Neuronal stem cell (in vitro differentiated cells): ENCODE results near the gene KCNK13.
A peak's percentile ranks its signal among the peaks of the same experiment; 100 is the strongest.

Source experiments
- DNase-seq: peaks from one replicate; pipeline ENCODE4 v3.0.0-alpha.2; 2013; ENCODE audit warnings: low spot score
- H2AFZ ChIP-seq: one replicate; pipeline ENCODE4 v1.6.1; 2013; ENCODE audit warnings: mild to moderate bottlenecking, low read length, inconsistent platforms
- H2AK5ac ChIP-seq: 2 replicates; pipeline ENCODE4 v1.6.1; 2013; ENCODE audit warnings: low read depth, mild to moderate bottlenecking, inconsistent platforms, low read length, moderate library complexity, mixed read lengths
- H2BK120ac ChIP-seq: 2 replicates; pipeline ENCODE4 v1.6.1; 2013; ENCODE audit warnings: low read depth, mild to moderate bottlenecking, inconsistent platforms, low read length, moderate library complexity, mixed read lengths
- H2BK12ac ChIP-seq: one replicate; pipeline ENCODE4 v1.6.1; 2013; ENCODE audit warnings: low read length, inconsistent platforms
- H2BK15ac ChIP-seq: 2 replicates; pipeline ENCODE4 v1.6.1; 2013; ENCODE audit warnings: mild to moderate bottlenecking, low read length, inconsistent platforms, mixed read lengths
- H2BK5ac ChIP-seq: one replicate; pipeline ENCODE4 v1.6.1; 2013; ENCODE audit warnings: inconsistent platforms, mild to moderate bottlenecking, low read length, moderate library complexity
- H3K14ac ChIP-seq: one replicate; pipeline ENCODE4 v1.6.1; 2013; ENCODE audit warnings: low read length, inconsistent platforms
- H3K18ac ChIP-seq: 2 replicates; pipeline ENCODE4 v1.6.1; 2013; ENCODE audit warnings: low read length, inconsistent platforms
- H3K23ac ChIP-seq: 2 replicates; pipeline ENCODE4 v1.6.1; 2013; ENCODE audit warnings: low read depth, mild to moderate bottlenecking, mixed read lengths, low read length, inconsistent platforms; ENCODE audit not compliant: poor library complexity
- H3K27ac ChIP-seq: replicated peaks from 3 replicates; pipeline ENCODE4 v1.5.1; 2013; ENCODE audit warnings: low read length, inconsistent platforms
- H3K27me3 ChIP-seq, 3 experiments: 2 replicates each; pipeline ENCODE4 v1.6.1; 2013; ENCODE audit warnings: low read length in 3 of 3, mild to moderate bottlenecking in 2 of 3, inconsistent platforms in 1 of 3, low read depth in 1 of 3, mixed read lengths in 1 of 3, moderate library complexity in 1 of 3; ENCODE audit not compliant: control insufficient read depth in 3 of 3, insufficient read depth in 3 of 3
- H3K36me3 ChIP-seq, 2 donors: replicated peaks in 1 of 2; 2 replicates each; pipeline ENCODE4 v1.6.1; 2013; ENCODE audit warnings: low read length in 2 of 2; ENCODE audit not compliant: control insufficient read depth in 2 of 2, insufficient read depth in 2 of 2
- H3K4ac ChIP-seq: 2 replicates; pipeline ENCODE4 v1.6.1; 2013; ENCODE audit warnings: inconsistent platforms, mild to moderate bottlenecking, low read length, moderate library complexity
- H3K4me1 ChIP-seq, 2 donors: 1 replicate in 1 of 2; 2 replicates in 1 of 2; pipeline ENCODE4 v1.6.1; 2013; ENCODE audit warnings: low read length in 2 of 2, low read depth in 1 of 2; ENCODE audit not compliant: control insufficient read depth in 2 of 2, insufficient read depth in 1 of 2
- H3K4me2 ChIP-seq: one replicate; pipeline ENCODE4 v1.6.1; 2013; ENCODE audit warnings: mild to moderate bottlenecking, low read length, inconsistent platforms; ENCODE audit not compliant: insufficient read depth, poor library complexity, severe bottlenecking
- H3K4me3 ChIP-seq, 2 donors: 2 replicates each; pipeline ENCODE4 v1.5.1; 2013; ENCODE audit warnings: low read length in 2 of 2, mild to moderate bottlenecking in 2 of 2, inconsistent platforms in 1 of 2, moderate library complexity in 1 of 2
- H3K79me1 ChIP-seq: one replicate; pipeline ENCODE4 v1.6.1; 2013; ENCODE audit warnings: low read depth, mild to moderate bottlenecking, inconsistent platforms, low read length, moderate library complexity
- H3K9ac ChIP-seq: one replicate; pipeline ENCODE4 v1.6.1; 2013; ENCODE audit warnings: mild to moderate bottlenecking, low read depth, low read length, inconsistent platforms; ENCODE audit not compliant: poor library complexity
- H3K9me3 ChIP-seq, 2 donors: replicated peaks in 1 of 2; 2 replicates each; pipeline versions ENCODE3 to v1.6.1; 2013; ENCODE audit warnings: low read length in 2 of 2, mild to moderate bottlenecking in 2 of 2, inconsistent platforms in 1 of 2, low read depth in 1 of 2, mixed read lengths in 1 of 2, moderate library complexity in 1 of 2; ENCODE audit not compliant: control insufficient read depth in 2 of 2, insufficient read depth in 1 of 2
- H4K8ac ChIP-seq: one replicate; pipeline ENCODE4 v1.6.1; 2013; ENCODE audit warnings: low read depth, mild to moderate bottlenecking, inconsistent platforms, low read length, moderate library complexity
- H4K91ac ChIP-seq: one replicate; pipeline ENCODE4 v1.6.1; 2013; ENCODE audit warnings: low read length, low read depth, mild to moderate bottlenecking, inconsistent platforms; ENCODE audit not compliant: poor library complexity
- WGBS, 2 donors: extraction: QIAGEN DNeasy Blood & Tissue Kit; methylation state at CpG; one replicate each; pipeline ENCODE4 v1.1.7; 2013; ENCODE audit warnings: missing lambda C conversion rate in 2 of 2, mixed read lengths in 1 of 2; ENCODE audit not compliant: insufficient read length in 2 of 2, insufficient replicate concordance in 1 of 2; ENCODE audit errors: extremely low coverage in 2 of 2; 5-methylcytosine and 5-hydroxymethylcytosine counted together

Gene KCNK13

DNA sequence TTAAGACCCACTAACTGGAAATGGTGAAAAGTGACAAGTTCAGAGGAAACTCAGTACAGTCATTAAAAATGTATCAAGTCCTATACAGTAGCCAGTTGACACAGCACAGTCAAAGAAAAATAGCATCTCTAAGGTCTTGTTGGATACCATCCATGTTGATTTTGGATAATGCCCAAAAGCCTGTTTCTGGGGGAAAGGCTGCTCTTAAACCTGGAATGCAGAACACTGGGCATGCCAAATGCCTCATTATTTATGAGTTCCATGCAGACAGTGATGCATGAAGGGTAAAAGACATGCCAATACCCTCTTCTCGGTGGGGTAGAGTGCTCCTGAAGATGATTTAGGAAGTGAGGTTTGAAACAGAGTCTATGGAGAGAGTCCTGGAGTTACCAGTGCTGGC, 29.6 kb downstream of the KCNK13 start:
- Histone ChIP-seq H2BK120ac (no peak overlapping the region), H4K91ac (no peak overlapping the region), H2BK12ac (no peak overlapping the region), H2BK5ac (no peak overlapping the region), H3K23ac (no peak overlapping the region), H3K14ac (no peak overlapping the region), H3K9ac (no peak overlapping the region), H2BK15ac (no peak overlapping the region), H3K4ac (no peak overlapping the region), H3K4me3 (no peak overlapping the region), H3K18ac (no peak overlapping the region), H3K36me3 (no peaks in the 10 kb centered on the region), H2AK5ac (no peak overlapping the region), H3K4me1 (peaks cover 0 to under 1% of the 10 kb centered on the region in 2 donors), H3K27me3 (peaks cover 0 to 6% (median 0%) of the 10 kb centered on the region in 3 experiments), H3K9me3 (peaks cover 0 to 3% of the 10 kb centered on the region in 2 donors), H3K4me2 (no peak overlapping the region), H2AFZ (no peak overlapping the region), H3K27ac (no peak overlapping the region), H3K79me1 (no peaks in the 10 kb centered on the region), H4K8ac (no peak overlapping the region)
- no peak for DNase-seq
- no CpG with 5 or more reads among the region's 1 CpG for WGBS, 2 donors

- Histone ChIP-seq H3K23ac (no peak overlapping the region), H2BK5ac (no peak overlapping the region), H3K4me3 (no peak overlapping the region), H2BK120ac (no peak overlapping the region), H4K8ac (no peak overlapping the region), H3K27ac (no peak overlapping the region), H2BK15ac (no peak overlapping the region), H3K4me2 (no peak overlapping the region), H3K36me3 (no peaks in the 10 kb centered on the region), H4K91ac (no peak overlapping the region), H3K27me3 (peaks cover 0 to under 1% (median 0%) of the 10 kb centered on the region in 3 experiments), H3K9me3 (peaks cover 0 to 3% of the 10 kb centered on the region in 2 donors), H3K18ac (no peak overlapping the region), H3K4ac (no peak overlapping the region), H3K9ac (no peak overlapping the region), H2BK12ac (no peak overlapping the region), H2AFZ (no peak overlapping the region), H3K4me1 (peaks cover 7 to 12% of the 10 kb centered on the region in 2 donors), H3K79me1 (no peaks in the 10 kb centered on the region), H3K14ac (no peak overlapping the region), H2AK5ac (no peak overlapping the region)
- WGBS, 2 donors = no CpG with 5 or more reads among the region's 2 CpGs
- DNase-seq = no peak
Measured at GRCh38 chr14:90093942-90094595, 32.3 kb downstream of the KCNK13 start.

GRCh38 chr14:90095096-90095495, 33.3 kb downstream of the KCNK13 start:
- Histone ChIP-seq H3K9ac (no peak overlapping the region), H2AK5ac (no peak overlapping the region), H3K9me3 (peaks cover 0 to 3% of the 10 kb centered on the region in 2 donors), H2AFZ (no peak overlapping the region), H2BK15ac (no peak overlapping the region), H3K27me3 (peaks cover 0 to under 1% (median 0%) of the 10 kb centered on the region in 3 experiments), H3K4me1 (peaks cover 7 to 12% of the 10 kb centered on the region in 2 donors), H4K91ac (no peak overlapping the region), H3K4me2 (no peak overlapping the region), H2BK12ac (no peak overlapping the region), H3K23ac (no peak overlapping the region), H2BK120ac (no peak overlapping the region), H2BK5ac (no peak overlapping the region), H3K4ac (no peak overlapping the region), H3K4me3 (no peak overlapping the region), H3K27ac (no peak overlapping the region), H3K18ac (no peak overlapping the region), H3K79me1 (no peaks in the 10 kb centered on the region), H3K36me3 (no peaks in the 10 kb centered on the region), H4K8ac (no peak overlapping the region), H3K14ac (no peak overlapping the region)
- WGBS, 2 donors = no CpG with 5 or more reads among the region's 4 CpGs
- DNase-seq = no peak

DNA sequence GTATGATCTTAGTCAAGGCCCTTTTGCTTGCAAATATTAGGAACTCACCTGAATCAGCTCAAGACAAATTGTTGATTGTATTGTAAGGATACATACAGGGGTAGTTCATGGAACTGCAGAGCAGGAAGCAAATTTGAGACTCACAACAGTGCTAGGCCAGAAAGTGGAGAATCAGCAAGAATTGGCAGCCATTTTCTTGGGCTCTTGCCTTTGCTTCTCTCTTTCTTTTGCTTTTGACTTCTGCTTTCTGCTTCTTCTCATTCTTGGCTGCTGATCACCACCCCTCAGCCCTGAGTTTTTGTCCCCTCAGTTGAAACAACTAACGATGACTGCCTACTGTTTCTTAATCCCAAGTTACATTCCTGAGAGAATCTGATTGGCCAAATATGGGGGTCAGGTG, 34.8 kb downstream of the KCNK13 start:
- H2AFZ ChIP-seq = peak overlapping the region; percentile 20
- no peak overlapping the region for H4K8ac ChIP-seq
- peaks cover 0 to under 1% of the 10 kb centered on the region in 2 donors for H3K9me3 ChIP-seq
- H3K79me1 ChIP-seq = no peaks in the 10 kb centered on the region
- H3K4me3 ChIP-seq = no peak overlapping the region
- H3K27ac ChIP-seq = no peak overlapping the region
- WGBS, 2 donors = no CpG with 5 or more reads among the region's 1 CpG
- H2AK5ac ChIP-seq = no peak overlapping the region
- H3K36me3 ChIP-seq = no peaks in the 10 kb centered on the region
- H3K4ac ChIP-seq = no peak overlapping the region
- no peak overlapping the region for H3K4me2 ChIP-seq
- H3K9ac ChIP-seq = no peak overlapping the region
- no peak overlapping the region for H3K18ac ChIP-seq
- no peak overlapping the region for H2BK120ac ChIP-seq
- no peak overlapping the region for H4K91ac ChIP-seq
- peaks cover 7 to 12% of the 10 kb centered on the region in 2 donors for H3K4me1 ChIP-seq
- peaks cover 0 to 9% (median 0%) of the 10 kb centered on the region in 3 experiments for H3K27me3 ChIP-seq
- no peak overlapping the region for H2BK12ac ChIP-seq
- H3K23ac ChIP-seq = no peak overlapping the region
- H2BK5ac ChIP-seq = no peak overlapping the region
- no peak overlapping the region for H2BK15ac ChIP-seq
- H3K14ac ChIP-seq = no peak overlapping the region
- no peak for DNase-seq
